ENCODE data around the gene LRBA. TPM values are rescaled to one million over a fixed set of nuclear protein-coding genes. Genes with fewer than 3 reads are reported as not detected.

Gene LRBA
- total and polyA plus RNA-seq, 2 of the 4 experiments (the other 2 are of a cell fraction) = 10.2 to 51.6 TPM

GRCh38 chr4:150265806-150266205, 749.3 kb downstream of the LRBA start:
- ChIA-PET POLR2A (ENCODE audit: unreplicated experiment) (no interaction called here), CTCF (no interaction called here)
- no peak overlapping the region for H2AK5ac ChIP-seq (ENCODE audit: low read depth, low read length)
- peaks cover 6% of the 10 kb centered on the region for H3K36me3 ChIP-seq (ENCODE audit: control insufficient read depth, insufficient read depth, low read length)
- H3K4me1 ChIP-seq (ENCODE audit: control insufficient read depth, insufficient read depth, low read length) = peaks cover 2% of the 10 kb centered on the region; the same call in 1 of the 2 replicates
- WGBS, 2 experiments (ENCODE audit: extremely low coverage in 2 of 2, insufficient read length in 1 of 2) = no CpG with 5 or more reads among the region's 1 CpG
- no peak overlapping the region for H3K4me2 ChIP-seq (ENCODE audit: low read depth, low read length)
- ATAC-seq (ENCODE audit: low read depth) (no peak), DNase-seq (no peak)
- H3K56ac ChIP-seq (ENCODE audit: extremely low read depth, insufficient read depth, low read length) = no peak overlapping the region
- no peak overlapping the region for H3K4me3 ChIP-seq (ENCODE audit: insufficient read depth, low read depth, low read length)
- no peak overlapping the region for H2AFZ ChIP-seq (replicated peaks; ENCODE audit: low read length, poor library complexity)
- BruUV-seq (replicated peaks) = no TSS peak
- no peaks in the 10 kb centered on the region for H3K9me3 ChIP-seq (ENCODE audit: control insufficient read depth, insufficient read depth, low read length)
- in situ Hi-C loops (cut with MboI; ENCODE audit: low sequenced_read_pairs) = no loop called here
- no peak overlapping the region for H2BK15ac ChIP-seq (ENCODE audit: low read depth, low read length)
- H4K91ac ChIP-seq (ENCODE audit: insufficient read depth, low read depth, low read length) = no peak overlapping the region
- 0 out of 4 replicates have a peak, but pooled peaks cover 0 to 5% of the 10 kb centered on the region in 2 experiments for H3K79me1 ChIP-seq (ENCODE audit: low read depth in 1 of 2, low read length in 2 of 2)
- no peak overlapping the region for H3K4ac ChIP-seq (ENCODE audit: low read depth, low read length)
- no peak overlapping the region for H2BK5ac ChIP-seq (ENCODE audit: low read depth, low read length, poor library complexity, severe bottlenecking)
- no peak overlapping the region for H4K5ac ChIP-seq (ENCODE audit: low read depth, low read length)
- H4K8ac ChIP-seq (ENCODE audit: low read depth in 2 of 2, low read length in 2 of 2) = no peak overlapping the region
- TF ChIP-seq POLR2A (IDR thresholded peaks at IDR 0.05; ENCODE audit: low read depth, low read length) (no peak), ELK1 (IDR thresholded peaks at IDR 0.05; ENCODE audit: borderline replicate concordance, low read depth, low read length) (no peak), CEBPB (IDR thresholded peaks at IDR 0.05; ENCODE audit: low read depth, low read length) (no peak), MXI1 (IDR thresholded peaks at IDR 0.05; ENCODE audit: borderline replicate concordance, low read depth, low read length) (no peak), RFX5 (IDR thresholded peaks at IDR 0.05; ENCODE audit: low read depth, low read length) (no peak), NFE2L2 (IDR thresholded peaks at IDR 0.05; ENCODE audit: low read depth, low read length) (no peak), RCOR1 (IDR thresholded peaks at IDR 0.05; ENCODE audit: insufficient replicate concordance, low read length) (no peak), BHLHE40 (IDR thresholded peaks at IDR 0.05; ENCODE audit: low read depth, low read length) (no peak), CTCF (conservative IDR thresholded peaks at IDR 0.05; ENCODE audit: low read depth, low read length) (no peak), CHD1 (IDR thresholded peaks at IDR 0.05; ENCODE audit: low read depth, low read length) (no peak), USF2 (IDR thresholded peaks at IDR 0.05; ENCODE audit: low read depth, low read length) (no peak), SMC3 (IDR thresholded peaks at IDR 0.05; ENCODE audit: low read depth, low read length) (no peak)
- no peak overlapping the region for H3K9ac ChIP-seq (ENCODE audit: low read depth, low read length)
- H3K18ac ChIP-seq (ENCODE audit: low read depth, low read length) = no peak overlapping the region; the same call in 1 of the 2 replicates
- dilution Hi-C loops (cut with HindIII; ENCODE audit: low sequenced_read_pairs, unreplicated experiment) = no loop called here
- H2BK20ac ChIP-seq (ENCODE audit: low read depth, low read length) = no peak overlapping the region
- no peaks in the 10 kb centered on the region for H3K27me3 ChIP-seq (ENCODE audit: control insufficient read depth, insufficient read depth, low read length)
- intact Hi-C loops (cut with micrococcal nuclease) = no loop called here
- no peak overlapping the region for H2BK120ac ChIP-seq (ENCODE audit: low read depth, low read length)
- no peak overlapping the region for H2AK9ac ChIP-seq (replicated peaks; ENCODE audit: low read depth, low read length, poor library complexity)
- no peaks in the 10 kb centered on the region for H3K9me1 ChIP-seq (ENCODE audit: insufficient read depth, low read length)
- no peak overlapping the region for H3K14ac ChIP-seq (replicated peaks; ENCODE audit: low read depth, low read length)
- no peaks in the 10 kb centered on the region for H4K20me1 ChIP-seq (ENCODE audit: insufficient read depth, low read length)
- H3K23ac ChIP-seq (ENCODE audit: low read depth, low read length) = no peak overlapping the region
- no peak overlapping the region for H3K27ac ChIP-seq (ENCODE audit: insufficient read depth, low read length)
